Natural killer cell (primary cell): ENCODE results near the gene TPTE2. TPM values are rescaled to one million over a fixed set of nuclear protein-coding genes. Genes with fewer than 3 reads are reported as not detected.

Experiments
- ATAC-seq, 3 donors: fragments of 150-1000 bp in 2 of 3; fragments of 200-7000 bp in 1 of 3; cut with Tn5 transposase; 1 replicate in 1 of 3; 2 replicates in 2 of 3; pipeline ENCODE4 v1.10.0; 2021; ENCODE audit warnings: mild to moderate bottlenecking in 2 of 3, moderate library complexity in 2 of 3
- DNase-seq, 2 donors: peaks; one replicate each; pipeline versions ENCODE4 v3.0.0 to v3.0.0-alpha.2; 2013 to 2021; ENCODE audit warnings: mixed read lengths in 1 of 2
- H3K27ac ChIP-seq: one replicate; pipeline ENCODE4 v1.5.1; 2013; ENCODE audit warnings: mild to moderate bottlenecking, low read length
- H3K27me3 ChIP-seq: one replicate; pipeline ENCODE4 v1.6.1; 2013; ENCODE audit warnings: low read length; ENCODE audit not compliant: control insufficient read depth, insufficient read depth
- H3K36me3 ChIP-seq: one replicate; pipeline ENCODE4 v1.6.1; 2013; ENCODE audit warnings: low read length; ENCODE audit not compliant: control insufficient read depth, insufficient read depth
- H3K4me1 ChIP-seq: one replicate; pipeline ENCODE4 v1.6.1; 2013; ENCODE audit warnings: low read length; ENCODE audit not compliant: control insufficient read depth, insufficient read depth
- H3K4me3 ChIP-seq: one replicate; pipeline ENCODE4 v1.5.1; 2013; ENCODE audit warnings: low read length
- H3K9me3 ChIP-seq: one replicate; pipeline ENCODE4 v1.6.1; 2013; ENCODE audit warnings: low read length; ENCODE audit not compliant: control insufficient read depth, insufficient read depth
- H3K27ac Mint-ChIP-seq, 2 donors: one replicate each; pipeline ENCODE4 v1.8.0; 2022; ENCODE audit warnings: mild to moderate bottlenecking in 2 of 2, mixed read lengths in 2 of 2, moderate library complexity in 1 of 2
- H3K27me3 Mint-ChIP-seq, 2 donors: one replicate each; pipeline ENCODE4 v1.8.0; 2022; ENCODE audit warnings: low read depth in 2 of 2, mixed read lengths in 2 of 2
- H3K36me3 Mint-ChIP-seq: one replicate; pipeline ENCODE4 v1.8.0; 2022; ENCODE audit warnings: mixed read lengths
- H3K4me1 Mint-ChIP-seq, 2 donors: one replicate each; pipeline ENCODE4 v1.8.0; 2022; ENCODE audit warnings: mixed read lengths in 2 of 2
- H3K4me3 Mint-ChIP-seq: one replicate; pipeline ENCODE4 v1.8.0; 2022; ENCODE audit warnings: mild to moderate bottlenecking, moderate library complexity, mixed read lengths
- H3K9me3 Mint-ChIP-seq, 2 donors: one replicate each; pipeline ENCODE4 v1.8.0; 2022; ENCODE audit warnings: mixed read lengths in 2 of 2
- WGBS: methylation state at CpG from one replicate; pipeline ENCODE4 v1.1.7; 2013; ENCODE audit warnings: missing lambda C conversion rate; ENCODE audit not compliant: insufficient coverage; 5-methylcytosine and 5-hydroxymethylcytosine counted together
- intact Hi-C: fragments of 100-400 bp; cut with micrococcal nuclease; formaldehyde crosslinking; loops from one replicate; pipeline ENCODE4 v1.14.2; 2022
- total RNA-seq, 4 donors: library from RNA; stranded (reverse); fragments of 120-200 nt in 1 of 4; gene quantifications; one replicate each; pipeline versions ENCODE4 v1.2.3 to v1.2.4, GENCODE V29; 2013 to 2022
- TF ChIP-seq, protein P1 (sequence below): fragments of 200-600 bp; IDR thresholded peaks from one replicate; pipeline ENCODE4 v1.8.0; 2022; ENCODE audit warnings: antibody characterized with exemption

TPTE2 gene
- total RNA-seq, 3 donors from 2014 or later (not counting 1 experiment from before 2014, with no cell fraction given): 0.41 TPM; not detected in 2

- intact Hi-C loops: no loop called here
- no peak overlapping the region for H3K4me3 ChIP-seq
- H3K27ac ChIP-seq: no peak overlapping the region
- no peaks in the 10 kb centered on the region for H3K36me3 Mint-ChIP-seq
- ATAC-seq (no peak), DNase-seq (no peak)
- TF ChIP-seq, protein P1, sequence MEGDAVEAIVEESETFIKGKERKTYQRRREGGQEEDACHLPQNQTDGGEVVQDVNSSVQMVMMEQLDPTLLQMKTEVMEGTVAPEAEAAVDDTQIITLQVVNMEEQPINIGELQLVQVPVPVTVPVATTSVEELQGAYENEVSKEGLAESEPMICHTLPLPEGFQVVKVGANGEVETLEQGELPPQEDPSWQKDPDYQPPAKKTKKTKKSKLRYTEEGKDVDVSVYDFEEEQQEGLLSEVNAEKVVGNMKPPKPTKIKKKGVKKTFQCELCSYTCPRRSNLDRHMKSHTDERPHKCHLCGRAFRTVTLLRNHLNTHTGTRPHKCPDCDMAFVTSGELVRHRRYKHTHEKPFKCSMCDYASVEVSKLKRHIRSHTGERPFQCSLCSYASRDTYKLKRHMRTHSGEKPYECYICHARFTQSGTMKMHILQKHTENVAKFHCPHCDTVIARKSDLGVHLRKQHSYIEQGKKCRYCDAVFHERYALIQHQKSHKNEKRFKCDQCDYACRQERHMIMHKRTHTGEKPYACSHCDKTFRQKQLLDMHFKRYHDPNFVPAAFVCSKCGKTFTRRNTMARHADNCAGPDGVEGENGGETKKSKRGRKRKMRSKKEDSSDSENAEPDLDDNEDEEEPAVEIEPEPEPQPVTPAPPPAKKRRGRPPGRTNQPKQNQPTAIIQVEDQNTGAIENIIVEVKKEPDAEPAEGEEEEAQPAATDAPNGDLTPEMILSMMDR: no peak
- H3K9me3 ChIP-seq: no peaks in the 10 kb centered on the region
- no peaks in the 10 kb centered on the region for H3K36me3 ChIP-seq
- H3K4me3 Mint-ChIP-seq: no peak overlapping the region
- H3K4me1 Mint-ChIP-seq: no peaks in the 10 kb centered on the region
- H3K27me3 ChIP-seq: peaks cover 10% of the 10 kb centered on the region
- peaks cover 7% of the 10 kb centered on the region for H3K4me1 ChIP-seq
- H3K27ac Mint-ChIP-seq: no peak overlapping the region
- 84% methylated on average over 5 of the region's 5 CpGs for WGBS
- no peaks in the 10 kb centered on the region for H3K9me3 Mint-ChIP-seq
- peaks cover 41 to 43% of the 10 kb centered on the region in 2 donors for H3K27me3 Mint-ChIP-seq
Measured at GRCh38 chr13:19597523-19597922, 36.2 kb upstream of the TPTE2 start.

GRCh38 chr13:19596960-19597361, 35.6 kb upstream of the TPTE2 start:
- DNase-seq (no peak), ATAC-seq (no peak)
- no peaks in the 10 kb centered on the region for H3K36me3 Mint-ChIP-seq
- 90% methylated on average over 6 of the region's 6 CpGs for WGBS
- H3K9me3 Mint-ChIP-seq: no peaks in the 10 kb centered on the region
- TF ChIP-seq, protein P1: no peak
- peaks cover 39 to 45% of the 10 kb centered on the region in 2 donors for H3K27me3 Mint-ChIP-seq
- Histone ChIP-seq H3K4me1 (peaks cover 3% of the 10 kb centered on the region), H3K9me3 (no peaks in the 10 kb centered on the region), H3K36me3 (no peaks in the 10 kb centered on the region), H3K4me3 (no peak overlapping the region), H3K27ac (no peak overlapping the region), H3K27me3 (peaks cover 7% of the 10 kb centered on the region)
- no peaks in the 10 kb centered on the region for H3K4me1 Mint-ChIP-seq
- intact Hi-C loops: no loop called here
- H3K4me3 Mint-ChIP-seq: no peak overlapping the region
- H3K27ac Mint-ChIP-seq: no peak overlapping the region

GRCh38 chr13:19596086-19596485, 34.8 kb upstream of the TPTE2 start:
- Mint-ChIP-seq H3K27ac (no peak overlapping the region), H3K36me3 (no peaks in the 10 kb centered on the region), H3K27me3 (peaks cover 42 to 54% of the 10 kb centered on the region in 2 donors), H3K9me3 (no peaks in the 10 kb centered on the region), H3K4me1 (no peaks in the 10 kb centered on the region), H3K4me3 (no peak overlapping the region)
- intact Hi-C loops: no loop called here
- Histone ChIP-seq H3K36me3 (no peaks in the 10 kb centered on the region), H3K9me3 (no peaks in the 10 kb centered on the region), H3K4me1 (no peaks in the 10 kb centered on the region), H3K4me3 (no peak overlapping the region), H3K27me3 (peaks cover 3% of the 10 kb centered on the region), H3K27ac (no peak overlapping the region)
- ATAC-seq (no peak), DNase-seq (no peak)
- TF ChIP-seq, protein P1: no peak
- WGBS: 100% methylated on average over 3 of the region's 3 CpGs

- no peak overlapping the region for H3K4me3 Mint-ChIP-seq
- intact Hi-C loops: no loop called here
Measured at GRCh38 chr13:19592657-19593180, 31.4 kb upstream of the TPTE2 start.

More at GRCh38 chr13:19592657-19593180, 31.4 kb upstream of the TPTE2 start:
- H3K4me1 Mint-ChIP-seq: peaks cover under 1 to 9% of the 10 kb centered on the region in 2 donors
- H3K27me3 ChIP-seq: peaks cover 3% of the 10 kb centered on the region
- ATAC-seq (no peak), DNase-seq (no peak)
- H3K36me3 ChIP-seq: no peaks in the 10 kb centered on the region
- H3K36me3 Mint-ChIP-seq: peaks cover under 1% of the 10 kb centered on the region
- H3K4me1 ChIP-seq: no peaks in the 10 kb centered on the region
- H3K9me3 Mint-ChIP-seq: no peaks in the 10 kb centered on the region
- no peak overlapping the region for H3K4me3 ChIP-seq
- no peak overlapping the region for H3K27ac ChIP-seq
- H3K27ac Mint-ChIP-seq: no peak overlapping the region
- H3K27me3 Mint-ChIP-seq: peaks cover 30 to 47% of the 10 kb centered on the region in 2 donors
- 88% methylated on average over 1 of the region's 1 CpG for WGBS
- TF ChIP-seq, protein P1: no peak
- no peaks in the 10 kb centered on the region for H3K9me3 ChIP-seq
